ENCODE results near the gene CES1.
"Not testable (repeated sequence)": the region's sequence is repeated elsewhere in the genome, so short reads cannot be mapped to it uniquely, and the experiment has no call there.

The CES1 gene

GRCh38 chr16:55782091-55782792 is 50.7 kb downstream of the CES1 start:
- DNase-seq, result not testable (repeated sequence)

- DNase-seq, result not testable (repeated sequence)
Observed at GRCh38 chr16:55781456-55781855, 51.4 kb downstream of the CES1 start.

- not testable (repeated sequence) for DNase-seq
Observed at GRCh38 chr16:55780095-55780407, 52.8 kb downstream of the CES1 start.

- DNase-seq, result no peak
Observed at GRCh38 chr16:55779402-55780094, 53.3 kb downstream of the CES1 start.

- no peak for DNase-seq
Observed at GRCh38 chr16:55778757-55779156, 54.1 kb downstream of the CES1 start.

- DNase-seq, result no peak
Observed at GRCh38 chr16:55775857-55776256, 57.0 kb downstream of the CES1 start.

GRCh38 chr16:55773859-55774549 is 58.9 kb downstream of the CES1 start:
- no peak for DNase-seq

GRCh38 chr16:55765161-55765560 is 67.7 kb downstream of the CES1 start:
- no peak for DNase-seq

- DNase-seq, result no peak
Observed at GRCh38 chr16:55760310-55761001, 72.4 kb downstream of the CES1 start.

GRCh38 chr16:55759965-55760309 is 73.0 kb downstream of the CES1 start:
- not testable (repeated sequence) for DNase-seq

- DNase-seq, result not testable (repeated sequence)
Observed at GRCh38 chr16:55757595-55758527, 75.0 kb downstream of the CES1 start.

- no peak for DNase-seq
Observed at GRCh38 chr16:55756963-55757362, 75.9 kb downstream of the CES1 start.

- DNase-seq, result no peak
Observed at GRCh38 chr16:55754056-55754455, 78.8 kb downstream of the CES1 start.

- DNase-seq, result not testable (repeated sequence)
Observed at GRCh38 chr16:55753145-55753631, 79.7 kb downstream of the CES1 start.

Data from NCI-H1436 treated with DMSO at 0.1 percent for 48 hours (cell line).